ENCODE measurements around the gene BCAS3. TPM values are rescaled to one million over a fixed set of nuclear protein-coding genes. Genes with fewer than 3 reads are reported as not detected.
A peak's percentile ranks its signal among the peaks of the same experiment; 100 is the strongest.

BCAS3 gene
- total RNA-seq, result 10 to 100 TPM; 28.0 to 37.7 TPM
- polyA plus RNA-seq (2013, experiment 1 of 2), result 14.5 TPM
- 15.7 TPM for polyA plus RNA-seq (2013, experiment 2 of 2)
- long read RNA-seq, experiment 1, result 0 reads
- long read RNA-seq, experiment 2, full-length matches to known transcripts, result 1 of 13 reads
- long read RNA-seq, experiment 2, partial matches to known transcripts, result 1 of 13 reads
- long read RNA-seq, experiment 2, other reads (novel, unspliced or antisense), result 11 of 13 reads
- long read RNA-seq, experiment 3, partial matches to known transcripts, result 27 of 44 reads
- long read RNA-seq, experiment 3, other reads (novel, unspliced or antisense), result 16 of 44 reads
- long read RNA-seq, experiment 4, partial matches to known transcripts, result 3 of 3 reads
- long read RNA-seq, experiment 4, other reads (novel, unspliced or antisense), result 0 of 3 reads

DNA sequence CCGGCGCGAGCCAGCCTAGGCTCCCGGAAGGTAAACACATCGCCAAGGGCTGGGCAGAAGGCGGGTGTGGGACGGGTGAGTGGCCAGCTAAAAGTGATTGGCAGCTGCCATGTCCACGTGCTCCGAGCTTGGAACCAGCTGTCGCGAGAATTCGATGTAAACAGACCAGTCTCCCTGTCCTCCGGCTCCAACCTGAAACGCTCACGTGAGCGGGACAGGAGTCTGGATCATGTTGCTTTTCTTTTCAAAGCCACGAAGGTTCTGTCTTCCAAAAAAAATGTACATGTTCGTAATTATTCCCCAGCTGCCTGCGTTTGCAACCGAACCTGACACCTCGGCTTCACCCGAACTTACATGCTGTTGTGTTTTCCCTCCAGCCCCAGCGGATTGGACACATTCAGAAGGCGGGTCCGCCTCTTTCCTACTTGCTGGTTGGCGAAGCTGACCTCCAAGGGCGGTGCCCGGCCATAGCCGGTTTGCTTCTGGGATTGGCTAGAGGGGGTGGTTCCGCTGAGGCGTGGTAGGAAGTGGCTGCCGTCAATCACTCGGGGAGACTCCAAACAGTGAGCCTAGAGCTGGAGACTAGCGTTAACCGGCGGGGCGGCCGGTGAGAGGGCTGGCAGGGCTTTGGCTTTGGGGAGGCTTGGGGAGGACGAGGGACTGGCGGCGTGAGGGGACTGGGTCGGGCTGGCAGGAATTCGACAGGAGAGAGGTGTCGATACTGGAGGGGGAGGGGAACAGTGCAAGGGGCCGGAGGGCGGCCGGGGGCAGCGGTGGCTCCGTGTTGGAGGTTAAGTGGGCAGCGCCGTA, at the start of gene BCAS3:
BCAS3 (plus strand) TSS at position 544 of the 810 bp plus-strand sequence.
- H3K9ac ChIP-seq (ENCODE audit: extremely low read depth, low read length, poor library complexity, severe bottlenecking), result peak within 1 kb of the TSS; percentile 72
- Mint-ChIP-seq H3K36me3 (ENCODE audit: low read depth) (peaks cover 3% of the 10 kb centered on the region), H3K27me3 (ENCODE audit: insufficient read depth) (no peaks in the 10 kb centered on the region), H3K27ac (peak within 1 kb of the TSS; percentile 100), H3K4me3 (peak within 1 kb of the TSS; percentile 93), H3K9me3 (no peaks in the 10 kb centered on the region), H3K4me1 (peaks cover 10% of the 10 kb centered on the region)
- WGBS, 2 experiments (ENCODE audit: insufficient coverage in 1 of 2, insufficient read length in 1 of 2), result 0 to 1% methylated on average over 21 to 51 of the region's 51 CpGs
- no peak within 1 kb of the TSS for H3K27ac ChIP-seq (ENCODE audit: low read depth, low read length)
- DNase-seq, result peak; percentile 100
- H3K36me3 ChIP-seq (ENCODE audit: control insufficient read depth, insufficient read depth, low read length), result no peaks in the 10 kb centered on the region
- H3K4me3 ChIP-seq (ENCODE audit: low read length), result peak within 1 kb of the TSS; percentile 93
- no peaks in the 10 kb centered on the region for H3K4me1 ChIP-seq (ENCODE audit: control insufficient read depth, insufficient read depth, low read length)
- TF ChIP-seq, protein P1, sequence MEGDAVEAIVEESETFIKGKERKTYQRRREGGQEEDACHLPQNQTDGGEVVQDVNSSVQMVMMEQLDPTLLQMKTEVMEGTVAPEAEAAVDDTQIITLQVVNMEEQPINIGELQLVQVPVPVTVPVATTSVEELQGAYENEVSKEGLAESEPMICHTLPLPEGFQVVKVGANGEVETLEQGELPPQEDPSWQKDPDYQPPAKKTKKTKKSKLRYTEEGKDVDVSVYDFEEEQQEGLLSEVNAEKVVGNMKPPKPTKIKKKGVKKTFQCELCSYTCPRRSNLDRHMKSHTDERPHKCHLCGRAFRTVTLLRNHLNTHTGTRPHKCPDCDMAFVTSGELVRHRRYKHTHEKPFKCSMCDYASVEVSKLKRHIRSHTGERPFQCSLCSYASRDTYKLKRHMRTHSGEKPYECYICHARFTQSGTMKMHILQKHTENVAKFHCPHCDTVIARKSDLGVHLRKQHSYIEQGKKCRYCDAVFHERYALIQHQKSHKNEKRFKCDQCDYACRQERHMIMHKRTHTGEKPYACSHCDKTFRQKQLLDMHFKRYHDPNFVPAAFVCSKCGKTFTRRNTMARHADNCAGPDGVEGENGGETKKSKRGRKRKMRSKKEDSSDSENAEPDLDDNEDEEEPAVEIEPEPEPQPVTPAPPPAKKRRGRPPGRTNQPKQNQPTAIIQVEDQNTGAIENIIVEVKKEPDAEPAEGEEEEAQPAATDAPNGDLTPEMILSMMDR (conservative IDR thresholded peaks at IDR 0.05), result no peak
- H3K27me3 ChIP-seq (ENCODE audit: control insufficient read depth, insufficient read depth, low read length, poor library complexity, severe bottlenecking), result no peaks in the 10 kb centered on the region
- H3K9me3 ChIP-seq (ENCODE audit: control insufficient read depth, low read length), result no peaks in the 10 kb centered on the region

DNA sequence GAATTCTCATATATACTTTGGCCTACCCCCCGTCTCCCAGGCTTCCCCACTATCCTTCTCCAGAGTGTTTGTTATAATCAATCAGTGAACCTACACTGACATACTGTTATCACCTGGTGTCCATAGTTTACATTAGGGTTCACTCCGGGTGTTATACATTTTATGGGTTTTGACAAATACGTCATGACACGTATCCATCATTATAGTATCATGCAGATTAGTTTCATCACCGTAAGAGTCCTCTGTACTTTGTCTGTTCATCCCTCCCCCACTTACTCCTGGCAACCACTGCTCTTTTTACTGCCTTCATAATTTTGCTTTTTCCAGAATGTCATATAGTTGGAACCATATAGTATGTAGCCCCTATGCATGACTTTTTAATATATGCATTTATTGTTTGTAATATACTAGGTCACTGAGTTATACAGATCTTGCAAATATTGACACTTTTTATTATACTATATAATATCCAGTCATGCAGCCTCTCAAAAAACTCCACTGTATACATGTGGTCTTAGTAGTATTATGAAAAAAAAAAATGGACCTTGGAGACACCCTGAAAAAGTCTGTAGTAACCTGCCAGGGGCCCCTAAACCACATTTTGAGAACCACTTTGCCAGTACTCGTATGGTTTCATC, 49.3 kb upstream of the BCAS3 start:
- Histone ChIP-seq H3K4me3 (ENCODE audit: low read length) (no peak overlapping the region), H3K9ac (ENCODE audit: extremely low read depth, low read length, poor library complexity, severe bottlenecking) (no peak overlapping the region), H3K36me3 (ENCODE audit: control insufficient read depth, insufficient read depth, low read length) (peaks cover 48% of the 10 kb centered on the region), H3K27me3 (ENCODE audit: control insufficient read depth, insufficient read depth, low read length, poor library complexity, severe bottlenecking) (no peaks in the 10 kb centered on the region), H3K4me1 (ENCODE audit: control insufficient read depth, insufficient read depth, low read length) (no peaks in the 10 kb centered on the region), H3K27ac (ENCODE audit: low read depth, low read length) (no peak overlapping the region), H3K9me3 (ENCODE audit: control insufficient read depth, low read length) (no peaks in the 10 kb centered on the region)
- 97% methylated on average over 5 to 6 of the region's 6 CpGs for WGBS, 2 experiments (ENCODE audit: insufficient coverage in 1 of 2, insufficient read length in 1 of 2)
- Mint-ChIP-seq H3K4me1 (no peaks in the 10 kb centered on the region), H3K27ac (no peak overlapping the region), H3K36me3 (ENCODE audit: low read depth) (peaks cover 5% of the 10 kb centered on the region), H3K9me3 (no peaks in the 10 kb centered on the region), H3K27me3 (ENCODE audit: insufficient read depth) (no peaks in the 10 kb centered on the region), H3K4me3 (no peak overlapping the region)
- no peak for DNase-seq
- TF ChIP-seq, protein P1 (conservative IDR thresholded peaks at IDR 0.05), result no peak

DNA sequence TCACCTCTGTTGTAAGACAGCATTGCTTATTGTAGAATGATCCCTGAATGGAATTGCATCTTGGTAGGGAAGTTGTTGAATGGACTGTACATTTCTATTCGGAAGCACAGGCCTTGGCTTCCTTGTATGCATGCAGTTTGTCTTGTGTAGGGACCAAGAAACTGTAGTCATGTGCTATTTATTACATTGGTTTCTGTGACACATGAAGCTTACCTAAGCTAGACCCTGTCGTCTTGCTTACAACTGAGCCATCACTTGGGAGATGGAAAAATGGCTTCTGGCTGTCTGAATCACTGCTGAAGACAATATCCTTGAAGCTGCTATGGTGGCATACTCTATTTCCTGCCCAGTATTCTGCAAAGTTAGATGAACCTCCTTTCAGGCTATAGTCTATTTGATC, 48.5 kb upstream of the BCAS3 start:
- H3K9ac ChIP-seq (ENCODE audit: extremely low read depth, low read length, poor library complexity, severe bottlenecking), result no peak overlapping the region
- H3K27ac ChIP-seq (ENCODE audit: low read depth, low read length), result no peak overlapping the region
- H3K9me3 ChIP-seq (ENCODE audit: control insufficient read depth, low read length), result no peaks in the 10 kb centered on the region
- no peaks in the 10 kb centered on the region for H3K4me1 ChIP-seq (ENCODE audit: control insufficient read depth, insufficient read depth, low read length)
- Mint-ChIP-seq H3K27me3 (ENCODE audit: insufficient read depth) (no peaks in the 10 kb centered on the region), H3K9me3 (no peaks in the 10 kb centered on the region), H3K36me3 (ENCODE audit: low read depth) (peaks cover 8% of the 10 kb centered on the region), H3K4me1 (no peaks in the 10 kb centered on the region), H3K4me3 (no peak overlapping the region), H3K27ac (no peak overlapping the region)
- H3K4me3 ChIP-seq (ENCODE audit: low read length), result no peak overlapping the region
- WGBS, 2 experiments (ENCODE audit: insufficient coverage in 1 of 2, insufficient read length in 1 of 2), result 96 to 100% methylated on average over 2 of the region's 2 CpGs
- no peaks in the 10 kb centered on the region for H3K27me3 ChIP-seq (ENCODE audit: control insufficient read depth, insufficient read depth, low read length, poor library complexity, severe bottlenecking)
- H3K36me3 ChIP-seq (ENCODE audit: control insufficient read depth, insufficient read depth, low read length), result peaks cover 53% of the 10 kb centered on the region
- DNase-seq, result no peak
- TF ChIP-seq, protein P1 (conservative IDR thresholded peaks at IDR 0.05), result no peak
